ENCODE data around the gene FLNB. TPM values are rescaled to one million over a fixed set of nuclear protein-coding genes. Genes with fewer than 3 reads are reported as not detected.

Gene FLNB
- polyA plus RNA-seq, 10 donors: 52.9 to 88.3 (median 63.2) TPM

- no peak for DNase-seq
Observed at GRCh38 chr3:58104712-58105111, 96.5 kb downstream of the FLNB start.

- DNase-seq: no peak
Observed at GRCh38 chr3:58105196-58105595, 97.0 kb downstream of the FLNB start.

DNA sequence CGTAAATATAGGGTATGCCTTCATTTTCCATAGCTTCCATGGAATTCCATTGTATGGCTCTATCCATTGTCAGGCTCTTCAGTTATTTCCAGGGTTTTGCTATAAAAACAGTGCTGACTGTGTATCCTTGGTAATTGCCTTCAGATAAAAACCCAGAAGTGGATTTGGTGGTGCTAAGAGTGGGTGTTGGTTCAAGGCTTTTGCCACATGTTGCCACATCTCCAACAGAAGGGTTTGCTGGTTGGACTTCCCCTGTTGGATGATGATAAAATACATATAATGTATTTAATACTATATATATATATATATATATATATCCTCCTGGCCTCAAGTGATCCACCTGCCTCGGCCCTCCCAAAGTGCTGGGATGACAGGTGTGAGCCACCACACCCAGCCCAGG lies 97.8 kb downstream of the FLNB start:
- no peak for DNase-seq

- DNase-seq: no peak
Observed at GRCh38 chr3:58106640-58107039, 98.4 kb downstream of the FLNB start.

- DNase-seq: no peak
Observed at GRCh38 chr3:58107597-58107996, 99.4 kb downstream of the FLNB start.

- DNase-seq: no peak
Observed at GRCh38 chr3:58109752-58110151, 101.5 kb downstream of the FLNB start.

DNA sequence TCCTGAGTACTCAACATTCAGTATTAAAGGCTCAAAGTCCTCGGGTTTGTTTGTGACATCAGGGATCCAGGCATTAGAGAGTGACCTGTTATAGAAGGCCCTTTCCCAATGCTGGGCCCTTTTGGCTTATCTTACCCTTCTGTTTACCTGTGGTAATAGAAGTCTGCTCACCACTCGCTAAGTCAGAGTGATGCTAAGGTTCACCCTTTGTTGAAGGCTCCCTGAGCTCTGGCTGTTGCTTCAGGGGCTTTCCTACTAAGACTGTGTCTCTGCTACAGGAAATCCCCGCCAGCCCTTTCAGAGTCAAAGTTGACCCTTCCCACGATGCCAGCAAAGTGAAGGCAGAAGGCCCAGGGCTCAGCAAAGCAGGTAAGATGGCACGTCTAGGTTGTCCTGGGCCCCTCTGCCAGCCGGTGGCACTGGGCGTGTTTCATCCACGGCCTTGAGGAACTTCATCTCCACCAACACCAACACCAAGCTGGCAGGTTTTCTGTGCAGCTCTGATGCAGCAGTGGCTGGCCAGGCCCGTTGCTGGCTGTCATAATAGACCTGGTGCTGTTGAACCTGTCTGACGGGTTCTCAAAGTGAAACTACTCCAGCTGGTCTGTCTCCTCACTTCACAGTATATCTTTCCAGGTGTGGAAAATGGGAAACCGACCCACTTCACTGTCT lies 103.4 kb downstream of the FLNB start:
- no peak for DNase-seq

GRCh38 chr3:58112185-58112535 lies 103.9 kb downstream of the FLNB start:
- no peak for DNase-seq

DNA sequence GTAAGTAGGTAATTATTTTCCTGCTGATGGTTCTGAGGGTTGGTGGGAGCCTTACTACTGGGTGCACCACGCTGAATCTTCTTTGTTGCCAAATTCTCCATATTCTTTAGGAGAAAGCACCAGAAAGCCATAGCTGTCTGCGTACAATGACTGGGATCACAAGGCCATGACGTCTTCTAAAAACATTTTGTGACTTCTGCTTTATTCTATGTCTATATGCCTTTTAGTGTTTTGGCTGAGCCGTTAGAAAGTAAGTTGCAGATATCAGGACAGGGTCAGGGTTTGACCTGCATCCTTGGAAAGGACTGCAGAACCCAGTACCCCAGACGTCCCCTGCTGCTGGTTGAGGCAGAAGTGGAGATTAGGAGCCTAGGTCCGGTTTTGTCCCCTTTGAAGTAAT lies 107.0 kb downstream of the FLNB start:
- DNase-seq: no peak

- DNase-seq: no peak
Observed at GRCh38 chr3:58116161-58116955, 108.1 kb downstream of the FLNB start.

GRCh38 chr3:58116985-58117384 lies 108.8 kb downstream of the FLNB start:
- DNase-seq: no peak

DNA sequence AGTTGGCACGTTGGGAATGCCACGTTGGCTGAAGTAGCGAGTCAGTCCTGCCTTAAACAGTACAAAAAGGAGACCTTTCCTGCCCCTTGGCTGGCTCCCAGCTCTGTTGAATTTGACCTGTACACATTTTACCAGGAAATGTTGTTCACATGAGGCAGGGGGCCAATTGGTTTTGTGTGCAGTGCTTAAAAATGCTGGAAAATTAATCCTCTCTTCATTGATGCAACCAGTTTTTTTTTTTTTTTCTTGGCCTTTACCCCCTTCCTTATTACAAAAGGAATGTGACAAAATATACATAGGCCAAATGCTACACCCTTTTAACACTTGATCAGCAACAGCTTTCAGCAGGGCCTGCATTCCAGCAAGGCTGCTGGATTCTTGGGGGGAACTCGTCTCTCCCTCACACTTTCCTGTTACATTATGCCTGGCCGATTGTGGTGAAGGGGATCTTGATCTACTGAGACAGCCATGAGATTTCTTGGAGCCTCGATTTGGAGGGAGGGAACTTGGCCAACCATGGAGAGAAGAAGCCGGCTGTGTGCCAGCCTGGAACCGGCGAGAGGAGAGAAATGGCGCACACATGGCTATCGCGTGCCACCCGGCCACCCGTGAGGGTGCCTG lies 109.4 kb downstream of the FLNB start:
- peak in 2 of 3 donors; percentile 46 to 60 for DNase-seq

GRCh38 chr3:58119186-58119585 lies 111.0 kb downstream of the FLNB start:
- no peak for DNase-seq

DNA sequence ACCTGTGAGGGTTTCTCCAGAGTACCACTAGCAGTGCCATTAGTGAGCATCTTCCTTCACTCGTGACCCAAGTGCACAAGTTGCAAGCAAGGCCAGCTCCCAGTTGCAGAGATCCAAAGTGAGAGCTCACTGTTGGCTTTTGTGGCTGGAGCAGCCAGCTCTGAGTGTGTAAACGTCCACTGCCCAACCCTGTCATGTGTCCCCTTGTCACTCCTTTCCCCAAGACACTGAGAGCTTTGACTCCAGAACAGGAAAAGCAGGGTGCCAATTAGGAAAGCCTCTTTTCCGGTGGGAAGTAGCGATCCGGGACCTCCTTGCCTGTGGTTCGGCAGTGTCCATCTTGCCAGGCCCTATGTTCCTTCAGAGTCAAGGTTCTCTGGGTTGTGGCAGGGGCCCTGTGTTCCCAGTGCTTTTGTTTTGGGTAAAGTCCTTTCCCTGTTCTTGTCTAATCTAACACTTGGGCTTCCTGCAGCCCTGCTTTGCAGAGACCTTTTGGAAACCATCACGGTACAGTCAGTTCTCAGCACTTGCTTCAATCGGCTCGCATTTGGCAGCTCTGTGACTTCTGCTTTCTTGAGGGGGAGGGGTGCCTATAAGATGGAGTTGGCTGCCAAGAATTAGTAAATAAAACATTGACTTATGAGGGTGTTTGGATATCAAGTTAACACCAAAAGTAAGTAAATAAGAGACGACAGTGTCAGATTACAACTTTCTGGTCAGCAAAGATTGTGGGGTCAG lies 112.0 kb downstream of the FLNB start:
- DNase-seq: no peak

DNA sequence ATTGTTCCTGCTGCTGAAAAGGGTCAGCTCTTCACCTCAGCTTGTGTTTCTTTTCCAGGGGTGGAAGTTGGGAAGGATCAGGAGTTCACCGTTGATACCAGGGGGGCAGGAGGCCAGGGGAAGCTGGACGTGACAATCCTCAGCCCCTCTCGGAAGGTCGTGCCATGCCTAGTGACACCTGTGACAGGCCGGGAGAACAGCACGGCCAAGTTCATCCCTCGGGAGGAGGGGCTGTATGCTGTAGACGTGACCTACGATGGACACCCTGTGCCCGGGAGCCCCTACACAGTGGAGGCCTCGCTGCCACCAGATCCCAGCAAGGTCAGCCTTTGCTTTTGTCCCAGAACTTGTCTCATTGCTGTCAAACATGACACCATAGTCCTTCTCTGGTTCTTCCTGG lies 113.0 kb downstream of the FLNB start:
- DNase-seq: no peak

DNA sequence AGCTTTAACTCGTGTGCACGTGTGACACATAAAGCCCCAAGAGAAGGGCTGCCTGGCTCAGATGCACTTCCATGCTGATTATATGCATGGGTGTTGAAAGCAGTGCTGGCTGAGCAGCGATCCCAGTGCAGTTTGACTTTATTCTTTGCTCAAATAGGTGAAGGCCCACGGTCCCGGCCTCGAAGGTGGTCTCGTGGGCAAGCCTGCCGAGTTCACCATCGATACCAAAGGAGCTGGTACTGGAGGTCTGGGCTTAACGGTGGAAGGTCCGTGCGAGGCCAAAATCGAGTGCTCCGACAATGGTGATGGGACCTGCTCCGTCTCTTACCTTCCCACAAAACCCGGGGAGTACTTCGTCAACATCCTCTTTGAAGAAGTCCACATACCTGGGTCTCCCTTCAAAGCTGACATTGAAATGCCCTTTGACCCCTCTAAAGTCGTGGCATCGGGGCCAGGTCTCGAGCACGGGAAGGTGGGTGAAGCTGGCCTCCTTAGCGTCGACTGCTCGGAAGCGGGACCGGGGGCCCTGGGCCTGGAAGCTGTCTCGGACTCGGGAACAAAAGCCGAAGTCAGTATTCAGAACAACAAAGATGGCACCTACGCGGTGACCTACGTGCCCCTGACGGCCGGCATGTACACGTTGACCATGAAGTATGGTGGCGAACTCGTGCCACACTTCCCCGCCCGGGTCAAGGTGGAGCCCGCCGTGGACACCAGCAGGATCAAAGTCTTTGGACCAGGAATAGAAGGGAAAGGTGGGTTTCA lies 114.9 kb downstream of the FLNB start:
- no peak for DNase-seq

DNA sequence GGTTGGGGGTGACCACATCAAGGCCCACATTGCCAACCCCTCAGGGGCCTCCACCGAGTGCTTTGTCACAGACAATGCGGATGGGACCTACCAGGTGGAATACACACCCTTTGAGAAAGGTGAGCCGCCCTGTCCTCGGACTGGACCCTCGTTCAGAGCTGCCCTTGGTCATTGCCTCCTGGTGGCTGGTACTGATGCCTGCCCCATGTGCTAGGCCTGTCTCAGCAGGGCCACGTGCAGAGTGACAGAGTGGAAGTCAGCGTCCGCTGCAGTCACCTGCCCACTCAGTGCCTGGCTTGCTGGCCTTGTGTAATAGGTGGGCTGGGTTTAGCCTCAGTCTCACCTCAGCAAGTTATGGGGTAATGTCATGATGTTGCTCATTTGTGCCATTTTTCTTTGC lies 116.2 kb downstream of the FLNB start:
- no peak for DNase-seq

- no peak for DNase-seq
Observed at GRCh38 chr3:58129041-58129770, 121.0 kb downstream of the FLNB start.

GRCh38 chr3:58130591-58130990 lies 122.4 kb downstream of the FLNB start:
- no peak for DNase-seq

- no peak for DNase-seq
Observed at GRCh38 chr3:58131101-58131825, 123.0 kb downstream of the FLNB start.

Measured in muscle of back (tissue), 11 donors.